ENCODE measurements around the gene UGT1A3.

DNA sequence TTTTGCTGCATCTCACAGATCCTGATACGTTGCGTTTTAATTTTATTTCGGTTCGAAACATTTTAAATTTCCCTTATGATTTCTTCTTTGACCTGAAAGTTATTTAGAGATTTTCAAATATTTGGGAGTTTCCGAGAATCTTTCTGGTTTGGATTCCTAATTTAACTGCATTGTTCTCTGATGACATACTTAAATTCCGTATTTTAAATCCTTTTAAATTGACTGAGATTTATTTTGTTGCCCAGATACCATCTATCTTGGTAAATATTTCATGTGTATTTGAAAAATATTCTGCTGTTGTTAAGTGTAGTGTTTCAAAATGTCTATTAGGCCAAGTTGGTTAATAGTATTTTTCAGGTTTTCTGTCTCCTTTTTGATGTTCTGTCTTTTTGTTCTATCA, 87.0 kb downstream of the UGT1A3 start:
- TF ChIP-seq EZH2 (IDR thresholded peaks at IDR 0.05; ENCODE audit: low read length): no peak
- TF ChIP-seq, protein P1, sequence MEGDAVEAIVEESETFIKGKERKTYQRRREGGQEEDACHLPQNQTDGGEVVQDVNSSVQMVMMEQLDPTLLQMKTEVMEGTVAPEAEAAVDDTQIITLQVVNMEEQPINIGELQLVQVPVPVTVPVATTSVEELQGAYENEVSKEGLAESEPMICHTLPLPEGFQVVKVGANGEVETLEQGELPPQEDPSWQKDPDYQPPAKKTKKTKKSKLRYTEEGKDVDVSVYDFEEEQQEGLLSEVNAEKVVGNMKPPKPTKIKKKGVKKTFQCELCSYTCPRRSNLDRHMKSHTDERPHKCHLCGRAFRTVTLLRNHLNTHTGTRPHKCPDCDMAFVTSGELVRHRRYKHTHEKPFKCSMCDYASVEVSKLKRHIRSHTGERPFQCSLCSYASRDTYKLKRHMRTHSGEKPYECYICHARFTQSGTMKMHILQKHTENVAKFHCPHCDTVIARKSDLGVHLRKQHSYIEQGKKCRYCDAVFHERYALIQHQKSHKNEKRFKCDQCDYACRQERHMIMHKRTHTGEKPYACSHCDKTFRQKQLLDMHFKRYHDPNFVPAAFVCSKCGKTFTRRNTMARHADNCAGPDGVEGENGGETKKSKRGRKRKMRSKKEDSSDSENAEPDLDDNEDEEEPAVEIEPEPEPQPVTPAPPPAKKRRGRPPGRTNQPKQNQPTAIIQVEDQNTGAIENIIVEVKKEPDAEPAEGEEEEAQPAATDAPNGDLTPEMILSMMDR (optimal IDR thresholded peaks at IDR 0.05 in 1 of 3, IDR thresholded peaks at IDR 0.05 in 1 of 3, conservative IDR thresholded peaks at IDR 0.05 in 1 of 3; ENCODE audit: extremely low read depth in 1 of 3, insufficient read depth in 2 of 3, low read length in 3 of 3): no peak
